ENCODE measurements around the gene SNRPA1.

The SNRPA1 gene

DNA sequence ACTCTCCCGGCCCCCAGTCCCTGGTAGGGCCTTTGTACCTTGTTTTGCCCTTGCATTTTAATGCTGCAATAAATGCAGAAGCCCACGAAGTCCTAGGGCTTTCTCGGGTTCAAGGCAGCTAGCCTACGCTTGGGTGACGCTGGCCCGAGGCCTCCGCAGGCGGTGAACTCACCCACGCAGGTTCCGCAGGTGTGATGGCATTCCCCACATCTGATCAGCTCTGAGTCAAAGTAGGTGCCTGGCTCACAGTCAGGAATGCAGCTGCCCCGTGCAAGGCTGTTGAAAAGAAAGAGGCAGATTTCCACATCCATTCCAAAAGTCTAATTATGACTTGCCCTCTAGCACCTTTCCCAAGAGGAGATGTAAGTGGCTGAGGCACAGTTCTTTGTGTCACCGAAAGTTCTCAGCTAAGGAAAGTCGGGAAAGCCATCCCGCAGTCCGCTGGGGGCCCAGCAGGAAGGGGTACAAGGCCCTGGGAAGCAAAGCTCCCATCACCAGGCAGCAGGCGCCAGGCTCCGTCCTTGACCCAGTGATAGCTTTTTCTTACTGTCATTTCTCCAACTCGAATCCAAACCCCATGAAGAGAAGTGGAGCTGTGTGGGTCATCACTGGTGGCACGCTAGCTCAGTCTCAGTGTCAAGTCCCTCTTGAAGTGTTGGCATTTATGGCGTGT, 23.2 kb upstream of the SNRPA1 start:
- DNase-seq, result no peak

DNA sequence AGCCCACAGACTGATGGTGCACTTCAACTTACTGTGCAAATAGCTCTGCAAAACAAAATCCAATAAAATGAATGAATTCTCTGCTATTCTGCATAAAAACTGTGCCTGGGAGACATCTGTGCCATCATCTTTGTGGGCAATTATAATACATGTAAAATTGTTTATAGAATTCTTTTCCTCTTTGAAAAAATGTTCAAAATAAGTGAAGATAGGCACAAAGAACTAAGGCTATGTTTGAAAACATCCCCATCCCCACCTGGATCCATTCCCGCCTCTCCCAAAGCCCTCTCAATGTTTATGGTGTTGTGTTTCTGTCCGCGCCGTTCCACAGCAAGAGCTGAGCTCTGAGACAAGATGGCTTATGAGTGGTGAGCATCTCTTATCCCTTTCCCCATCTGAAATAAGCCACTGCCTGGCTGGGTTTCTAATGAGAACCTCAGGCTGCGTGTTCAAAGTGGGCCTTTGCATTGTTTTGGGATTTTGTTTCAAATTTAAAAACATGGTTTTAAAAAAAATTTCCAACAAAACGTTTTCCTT, 22.4 kb upstream of the SNRPA1 start:
- DNase-seq, result no peak

DNA sequence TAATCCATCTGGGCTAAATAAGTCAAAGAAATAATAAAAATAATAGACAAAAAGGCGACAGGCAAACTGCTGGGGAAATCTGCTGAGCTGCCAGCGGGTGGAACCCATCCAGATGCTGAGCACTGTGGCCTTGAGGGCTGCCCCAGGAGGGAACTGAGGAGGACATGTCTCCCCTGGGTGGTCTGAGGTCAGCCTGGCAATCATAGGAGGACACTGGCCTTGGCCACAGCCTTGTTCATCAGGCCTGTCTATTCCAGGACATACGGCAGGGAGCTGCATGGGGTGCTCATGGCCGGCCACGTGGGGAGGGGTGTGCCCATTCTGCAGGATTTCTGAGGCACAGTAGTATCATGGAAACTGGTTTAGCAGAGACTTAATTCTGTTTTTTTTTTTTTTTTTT, 21.5 kb upstream of the SNRPA1 start:
- DNase-seq, result no peak

DNA sequence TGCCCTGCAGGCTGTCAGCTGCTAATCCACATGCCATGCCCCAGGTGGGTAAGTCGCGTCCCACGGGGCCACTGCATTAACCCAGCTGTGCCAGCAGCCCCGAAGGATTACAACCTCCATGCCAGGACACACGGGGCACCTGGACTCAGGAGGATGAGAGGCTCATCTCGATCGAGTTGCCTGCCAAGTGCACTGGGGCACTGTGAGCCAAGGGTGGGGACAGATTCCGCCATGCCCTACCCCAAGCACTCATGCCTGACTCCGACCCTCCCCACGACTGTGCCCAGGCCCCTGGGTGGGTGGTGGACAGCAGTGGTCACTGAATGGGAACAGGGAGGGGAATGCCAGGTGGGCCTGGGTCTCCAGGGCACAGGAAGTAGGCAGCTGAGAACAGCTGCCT, 20.7 kb upstream of the SNRPA1 start:
- no peak for DNase-seq

DNA sequence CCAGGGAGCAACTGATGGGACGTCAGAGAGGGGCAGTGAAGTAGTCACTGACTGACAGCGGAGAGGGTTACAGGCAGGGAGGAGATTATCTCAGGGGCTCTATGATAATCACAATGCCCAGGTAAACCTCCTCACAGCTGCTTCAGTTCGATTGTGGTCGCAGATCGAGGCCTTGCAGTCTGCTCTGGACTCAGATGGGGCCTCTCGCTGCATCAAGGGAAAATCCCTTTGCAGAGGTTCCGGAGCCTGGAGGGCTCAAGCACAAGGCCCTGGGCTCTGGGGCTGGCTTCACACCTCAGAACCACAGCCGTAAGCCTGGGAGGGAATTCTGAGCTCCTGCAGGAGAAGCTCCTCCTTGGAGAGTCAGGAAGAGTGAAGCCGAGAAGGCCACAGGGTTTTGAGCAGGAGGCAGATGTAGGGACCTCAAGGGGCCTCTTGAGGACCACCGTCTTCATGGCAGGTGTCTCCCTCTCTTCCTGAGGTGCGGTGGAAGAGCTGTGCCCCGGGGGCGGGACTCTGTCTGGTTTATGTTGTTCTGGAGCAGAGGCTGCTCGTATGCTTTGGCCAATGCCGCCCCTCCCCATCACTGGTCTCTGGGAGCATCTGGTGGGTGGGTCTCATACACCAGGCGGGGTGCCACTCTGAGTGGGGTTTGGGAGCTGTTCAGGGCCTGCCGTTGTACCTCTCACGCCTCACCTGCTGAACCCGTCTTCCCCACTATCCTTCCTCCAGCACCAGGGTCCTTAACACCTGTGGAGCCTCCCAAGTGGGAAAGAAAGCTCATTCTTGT, 19.5 kb upstream of the SNRPA1 start:
- no peak for DNase-seq

DNA sequence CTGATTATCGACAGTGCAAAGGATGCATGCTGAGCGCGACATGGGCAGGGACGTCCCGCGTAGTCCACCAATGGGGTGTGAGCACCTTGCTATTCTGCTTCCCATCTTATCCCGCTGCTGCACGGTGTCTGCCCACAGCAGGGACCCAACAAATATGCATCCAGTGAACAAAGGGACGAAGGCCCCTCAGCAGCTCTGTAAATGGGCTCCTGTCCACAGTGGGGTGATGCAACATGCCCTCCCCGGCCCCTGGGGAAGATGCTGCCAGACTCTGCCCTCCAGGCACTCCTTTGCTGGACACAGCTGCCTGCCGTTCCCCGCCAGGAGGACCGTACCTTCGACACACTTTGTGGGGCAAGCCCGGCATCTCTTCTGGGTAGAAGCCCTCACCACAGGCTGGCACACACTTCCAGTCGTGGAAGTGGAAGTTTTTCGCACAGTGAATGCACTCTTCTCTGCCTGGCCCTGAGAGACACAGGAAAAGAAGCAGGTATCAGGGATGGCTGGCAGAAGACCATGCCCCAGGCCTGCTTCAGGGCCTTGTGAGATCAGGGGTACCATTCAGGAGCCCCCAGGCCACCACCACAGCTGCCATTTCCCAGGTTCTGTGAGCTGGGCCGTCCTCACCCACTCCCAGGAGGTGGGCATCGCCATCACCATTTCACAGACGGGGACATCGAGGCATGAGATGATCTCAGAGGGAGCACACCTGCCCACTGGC, 18.2 kb upstream of the SNRPA1 start:
- no peak for DNase-seq

DNA sequence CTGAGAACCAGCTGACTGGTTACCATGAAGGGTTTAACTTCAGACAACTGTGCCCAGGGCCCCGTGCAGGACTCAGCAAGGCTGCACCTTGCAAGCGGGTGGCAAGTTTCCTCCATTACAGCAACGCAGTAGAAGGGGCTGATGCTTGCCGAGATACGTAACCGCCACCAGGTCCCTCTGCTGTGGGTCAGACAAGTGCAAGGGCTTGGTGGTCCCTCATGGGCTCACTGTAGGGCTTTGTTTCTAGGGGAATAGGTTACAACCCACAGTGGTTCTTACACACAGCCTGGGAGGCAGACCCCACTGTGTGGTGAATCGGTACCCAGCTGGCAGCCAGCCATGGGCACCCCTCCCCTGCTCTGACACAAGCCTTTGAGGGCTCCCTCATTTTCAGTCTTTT, 15.5 kb upstream of the SNRPA1 start:
- no peak for DNase-seq

DNA sequence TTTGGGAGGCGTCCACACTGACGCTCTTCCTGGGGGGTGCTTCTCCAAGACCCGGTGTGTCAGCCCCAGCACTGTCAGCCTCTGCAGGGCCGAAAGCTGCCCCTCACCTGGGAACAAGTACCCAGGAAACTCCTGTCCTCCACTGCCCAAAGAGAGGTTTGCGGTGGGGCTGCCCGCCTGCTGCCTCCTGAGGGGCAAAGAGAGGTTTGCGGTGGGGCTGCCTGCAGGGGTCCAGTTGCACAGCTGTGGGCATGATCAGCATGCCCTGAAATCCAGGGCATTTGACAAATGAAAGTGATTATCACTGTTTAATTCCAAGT, 15.1 kb upstream of the SNRPA1 start:
- no peak for DNase-seq

DNA sequence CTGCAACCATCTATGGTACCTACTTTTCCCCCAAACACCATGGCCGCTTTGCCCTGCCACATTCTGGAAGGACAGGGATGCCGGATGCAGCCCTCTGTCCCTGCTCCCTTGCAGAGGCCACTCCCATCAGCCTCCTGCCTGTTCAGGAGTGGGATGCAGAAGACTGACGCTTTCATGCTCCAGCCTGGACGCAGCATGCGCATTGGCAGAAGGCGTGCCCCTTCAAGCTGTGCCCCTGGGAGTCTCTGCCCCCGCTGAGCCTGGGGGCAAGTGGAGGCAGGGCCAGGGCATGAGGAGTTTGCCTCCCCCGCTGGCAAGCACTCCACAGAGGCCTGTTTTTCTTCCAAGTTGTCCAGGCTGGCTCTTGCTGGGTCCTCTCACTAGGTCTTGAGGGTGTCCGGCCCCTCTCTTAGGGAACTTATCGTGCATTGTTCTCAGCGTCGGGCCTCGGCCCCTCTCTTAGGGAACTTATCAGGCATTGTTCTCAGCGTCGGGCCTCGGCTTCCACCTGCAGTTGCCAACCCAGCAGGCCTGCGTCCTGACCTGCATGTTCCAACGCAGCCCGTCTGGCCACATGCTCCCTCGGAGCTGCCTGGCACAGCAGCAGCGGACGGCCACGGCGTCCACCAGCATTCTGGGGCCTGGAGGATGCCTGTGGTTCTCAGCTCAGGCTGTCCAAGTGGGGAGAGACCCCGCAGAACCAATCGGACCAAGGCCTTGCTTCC, 14.6 kb upstream of the SNRPA1 start:
- no peak for DNase-seq

DNA sequence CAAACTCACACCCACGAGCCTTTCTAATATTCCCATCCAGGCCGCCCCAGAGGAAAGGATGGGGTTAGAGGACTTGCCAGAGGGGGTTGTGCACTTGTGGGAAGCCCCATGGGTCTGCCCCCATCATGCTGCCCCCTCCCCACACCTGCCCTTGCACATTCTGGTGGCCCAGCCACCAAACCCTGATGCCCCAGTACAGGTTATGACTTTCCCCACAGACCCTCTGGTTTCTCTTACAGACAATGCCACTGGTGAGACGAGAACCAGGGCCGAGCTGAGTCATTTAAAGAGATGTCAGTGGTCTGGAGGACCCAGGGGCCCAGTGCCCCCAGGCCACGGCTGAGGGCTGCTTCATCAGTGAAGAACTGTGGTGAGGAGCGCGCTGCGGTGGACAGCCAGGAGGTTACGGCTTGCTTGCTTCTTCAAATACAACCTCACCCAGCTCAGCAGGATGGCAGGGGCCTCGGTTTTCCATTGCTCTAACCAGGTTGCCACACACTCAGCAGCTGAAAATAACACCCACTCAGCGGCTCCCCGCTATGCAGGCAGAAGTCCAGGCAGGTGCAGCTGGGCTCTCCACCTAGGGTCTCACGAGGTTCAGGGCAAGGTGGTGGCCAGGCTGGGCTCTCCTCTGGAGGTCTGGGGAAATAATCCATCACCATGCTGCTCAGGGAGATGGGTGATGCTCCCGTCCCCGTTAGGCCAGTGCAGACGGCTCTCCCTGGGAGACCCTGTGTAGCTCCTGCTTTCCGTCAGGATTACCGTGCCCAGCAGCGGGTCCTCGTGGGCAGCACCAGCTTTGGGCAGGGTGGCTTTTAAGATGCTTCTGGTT, 13.8 kb upstream of the SNRPA1 start:
- no peak for DNase-seq

DNA sequence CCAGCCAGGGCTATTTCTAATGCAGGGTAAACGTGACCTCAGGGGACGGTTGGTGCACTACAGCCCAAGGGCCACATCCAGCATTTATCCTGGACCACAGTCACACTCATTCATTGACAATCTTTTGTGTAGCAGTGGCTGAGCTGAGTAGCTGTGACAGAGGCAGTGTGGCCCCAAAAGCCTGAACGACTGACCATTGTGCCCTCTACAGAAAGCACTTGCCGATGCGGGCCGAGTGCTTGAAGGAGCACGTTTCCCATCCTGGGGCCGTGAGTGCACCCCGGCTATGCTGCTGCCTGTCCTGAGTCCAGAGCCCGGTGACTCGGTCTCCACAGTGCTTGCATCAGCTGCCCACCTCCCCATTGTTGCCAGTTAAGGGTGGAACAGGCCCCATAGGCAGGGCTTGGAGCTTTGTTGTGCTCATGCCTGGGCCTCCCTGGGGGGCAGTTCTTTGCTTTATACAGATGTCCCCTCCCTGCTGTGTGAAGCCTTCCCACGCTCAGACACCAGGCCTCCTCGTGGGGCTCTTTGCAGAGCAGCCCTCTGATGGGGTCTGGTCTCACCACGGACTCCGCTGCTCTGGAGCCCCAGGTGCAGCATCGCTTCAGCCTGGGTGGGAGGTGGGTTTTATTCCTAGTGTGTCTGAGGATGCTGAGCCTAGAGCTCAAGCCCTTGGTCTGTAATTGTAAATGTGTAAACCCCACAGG, 13.0 kb upstream of the SNRPA1 start:
- no peak for DNase-seq

DNA sequence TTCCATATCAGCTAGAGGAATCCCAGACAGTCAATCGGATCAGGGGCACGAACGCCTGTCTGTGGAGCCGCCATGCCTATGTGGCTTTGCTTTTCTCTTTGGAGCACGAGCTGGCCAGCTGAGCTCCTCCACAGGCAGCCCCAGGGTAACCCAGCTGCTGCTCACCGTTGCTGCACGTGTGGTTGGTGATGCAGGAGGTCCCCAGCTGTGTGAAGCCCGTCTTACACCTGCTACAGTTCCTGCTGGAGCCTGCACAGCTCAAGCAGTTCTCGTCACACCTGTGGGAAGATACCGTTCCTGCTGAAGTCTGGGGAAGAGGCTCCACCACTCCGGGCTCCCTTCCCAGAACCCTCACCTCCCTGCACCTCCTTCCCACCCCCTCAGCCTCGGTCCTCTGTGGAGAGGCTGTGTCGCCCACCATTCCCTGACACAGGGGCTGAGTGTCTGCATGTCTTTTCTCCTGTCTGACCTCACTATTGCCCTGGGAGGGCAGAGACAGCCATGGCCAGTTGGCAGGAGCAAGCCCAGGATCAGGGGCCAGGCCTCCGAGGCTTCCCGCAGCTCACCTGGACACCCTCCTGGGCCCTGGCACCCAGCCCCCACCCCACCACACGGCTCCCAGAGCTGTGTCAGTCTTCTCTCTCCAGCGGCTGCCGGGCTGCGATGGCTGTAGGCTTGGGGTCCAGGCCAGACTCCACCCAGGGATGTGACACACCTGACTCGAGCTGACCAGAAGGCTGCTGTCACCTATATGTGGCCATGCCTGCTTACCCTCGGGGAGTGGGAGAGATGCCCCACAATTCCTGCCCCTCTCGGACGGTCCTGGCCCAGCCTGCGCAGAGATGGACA, 12.2 kb upstream of the SNRPA1 start:
- DNase-seq, result no peak

DNA sequence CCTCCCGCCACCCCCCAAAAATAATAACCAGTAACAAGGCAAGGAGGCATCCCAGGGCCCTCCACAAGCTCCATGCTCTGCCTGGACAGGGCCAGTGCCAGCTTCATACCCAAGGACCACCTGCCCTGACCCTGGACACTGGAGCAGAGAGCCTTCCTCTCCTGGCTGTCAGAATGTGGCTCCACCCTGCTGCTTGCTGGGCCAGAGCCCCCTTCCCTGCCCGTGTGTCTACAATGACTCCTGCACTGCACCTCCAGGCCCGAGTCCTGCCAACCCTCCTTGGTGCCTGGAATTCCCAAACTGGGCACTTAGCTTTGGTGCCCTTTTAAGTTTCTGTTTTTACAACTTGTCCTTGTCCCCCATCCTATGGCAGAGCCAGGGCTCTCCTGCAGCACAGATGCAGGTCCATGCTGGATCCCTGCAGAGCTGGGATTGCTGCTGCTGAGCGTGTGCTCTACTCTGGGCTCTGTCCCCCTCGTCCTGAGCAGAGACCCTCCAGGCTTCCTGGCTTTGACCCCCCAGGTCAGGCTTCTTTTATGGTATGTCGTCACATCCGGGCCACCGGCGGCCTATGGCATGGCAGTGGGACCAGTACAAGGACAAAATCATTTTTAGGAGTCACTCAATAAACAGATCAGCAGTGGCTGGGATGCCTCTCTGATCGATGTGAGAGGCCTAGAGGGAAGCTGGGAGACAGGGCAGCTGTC, 11.4 kb upstream of the SNRPA1 start:
- no peak for DNase-seq

DNA sequence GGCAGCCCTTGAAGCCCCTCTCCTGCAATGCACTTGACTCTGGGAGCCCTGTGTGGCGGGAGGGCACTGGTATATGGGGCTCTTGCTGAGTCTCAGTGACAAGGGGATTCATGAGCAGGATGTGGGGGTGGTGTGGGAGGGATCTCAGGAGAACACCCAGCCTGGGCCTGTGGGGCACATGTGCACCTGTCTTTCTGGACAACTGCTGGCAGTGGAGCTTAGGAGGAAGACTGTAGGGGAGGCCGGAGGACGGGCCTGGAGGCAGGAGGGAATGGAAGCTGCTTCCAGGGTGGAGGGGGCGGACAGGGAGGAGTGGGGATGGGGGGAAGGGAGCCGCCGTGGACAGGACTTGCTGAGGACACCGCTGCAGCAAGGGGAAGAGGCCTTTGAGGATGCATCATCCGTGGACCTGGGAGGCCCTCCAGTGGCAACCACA, 10.8 kb upstream of the SNRPA1 start:
- no peak for DNase-seq

DNA sequence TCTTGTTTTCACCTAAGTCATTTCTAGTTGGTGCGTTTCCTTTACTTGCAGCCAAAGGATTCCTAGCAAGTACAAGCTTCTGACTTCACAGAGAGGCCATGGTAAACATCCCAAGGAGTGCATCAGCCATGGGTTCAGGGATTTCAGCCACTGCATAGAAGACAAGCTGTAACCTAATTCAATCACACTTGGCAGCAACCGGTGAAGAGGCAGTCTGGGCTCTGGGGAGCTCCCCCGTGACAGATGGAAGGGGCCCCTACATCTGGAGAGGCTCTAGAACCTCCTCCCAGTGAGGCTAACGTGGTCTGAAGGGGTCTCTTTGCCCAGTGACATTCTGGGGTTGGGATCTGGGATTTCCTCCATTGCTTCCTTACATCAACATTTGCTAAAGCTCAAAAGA, 8.4 kb upstream of the SNRPA1 start:
- no peak for DNase-seq

DNA sequence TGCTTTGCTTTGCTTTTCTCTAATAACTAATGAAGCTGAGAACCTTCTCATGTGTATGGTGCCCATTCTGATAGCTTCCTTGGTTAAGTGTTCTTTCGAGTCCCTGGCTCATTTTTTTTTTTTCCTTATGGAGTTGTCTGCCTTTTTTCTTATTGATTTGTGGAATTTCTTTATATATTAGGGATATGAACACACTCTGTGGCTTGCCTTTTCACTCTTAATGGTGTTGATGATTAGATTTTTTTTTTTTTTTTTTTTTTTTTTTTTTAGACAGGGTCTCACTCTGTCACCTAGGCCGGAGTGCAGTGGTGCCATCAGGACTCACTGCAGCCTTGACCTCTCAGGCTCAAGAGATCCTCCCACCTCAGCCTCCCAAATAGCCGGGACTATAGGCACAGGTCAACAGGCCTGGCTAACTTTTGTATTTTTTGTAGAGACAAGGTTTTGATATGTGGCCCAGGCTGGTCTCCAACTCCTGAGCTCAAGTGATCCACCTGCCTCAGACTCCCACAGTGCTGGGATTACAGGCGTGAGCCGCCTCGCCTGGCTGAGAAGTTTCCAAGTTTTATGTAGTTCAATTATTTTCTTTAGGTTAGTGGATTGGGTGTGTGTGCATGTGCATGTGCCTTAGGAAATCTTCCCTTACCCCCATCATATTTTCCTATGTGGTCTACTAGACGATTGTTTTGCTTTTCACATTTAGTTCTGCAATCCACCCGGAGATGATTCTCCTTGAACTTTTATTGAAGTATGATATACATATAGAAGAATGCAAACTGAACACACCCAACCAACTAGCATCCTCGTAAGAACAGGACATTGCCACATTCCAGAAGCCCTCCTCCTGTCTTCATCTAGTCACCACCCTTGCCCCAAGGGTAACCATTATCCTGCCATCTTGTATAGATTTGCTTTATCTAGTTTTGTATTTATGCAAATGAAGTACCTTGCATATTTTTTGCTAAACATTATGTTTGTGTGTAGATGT, 1.7 kb upstream of the SNRPA1 start:
- no peak for DNase-seq

DNA sequence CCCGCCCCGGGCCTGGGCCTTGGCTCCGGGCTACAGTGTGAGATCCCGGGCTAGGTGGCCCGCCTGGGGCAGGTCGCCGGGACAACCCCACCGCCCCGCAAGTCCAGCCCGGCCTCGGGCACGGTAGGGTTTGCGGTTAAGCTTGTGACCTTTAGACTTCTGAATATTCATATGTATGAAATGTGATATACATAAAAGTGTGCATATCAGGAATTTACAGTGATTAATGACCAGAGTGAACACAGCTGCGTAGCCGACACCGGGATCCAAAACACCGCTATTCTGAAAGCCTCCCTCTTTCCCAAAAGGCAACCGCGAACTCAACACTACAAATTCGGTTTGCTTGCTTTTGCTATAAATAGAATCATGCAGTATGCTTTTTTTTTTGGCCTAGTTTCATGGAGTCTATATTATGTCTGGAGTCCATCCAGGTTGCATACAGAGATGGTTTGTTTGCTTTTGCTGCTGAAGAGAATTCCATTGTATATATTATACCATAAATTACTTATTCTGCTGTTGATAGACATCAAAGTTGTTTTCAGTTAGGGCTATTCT, 636 bp upstream of the SNRPA1 start:
- no peak for DNase-seq

DNA sequence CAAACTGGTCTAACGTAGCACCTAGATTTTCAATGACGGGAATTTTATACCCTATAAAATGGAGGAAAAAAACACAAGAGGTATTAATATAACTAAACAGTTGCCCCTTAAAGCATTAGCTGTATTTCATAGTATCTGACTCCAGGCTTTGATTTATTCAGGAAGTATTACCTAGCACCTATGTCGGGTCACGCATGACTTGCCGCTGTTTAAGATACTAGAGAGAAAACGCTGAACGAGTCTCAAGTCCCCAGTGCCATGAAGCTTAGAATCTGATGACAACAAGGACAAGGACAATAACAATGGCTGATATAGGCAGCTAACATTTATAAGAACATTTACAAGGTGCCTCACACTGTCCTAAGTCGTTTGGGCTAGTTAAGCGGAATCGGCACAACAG, 1.9 kb downstream of the SNRPA1 start:
- DNase-seq, result no peak
